ENCODE data around the gene BABAM2.
"Not testable (repeated sequence)": the region's sequence is repeated elsewhere in the genome, so short reads cannot be mapped to it uniquely, and the experiment has no call there.

BABAM2 gene

GRCh38 chr2:28333606-28334526, 443.3 kb downstream of the BABAM2 start:
- intact Hi-C loops (cut with DNase I) = no loop called here
- peak in 1 of 10 donors; percentile 82 for DNase-seq

DNA sequence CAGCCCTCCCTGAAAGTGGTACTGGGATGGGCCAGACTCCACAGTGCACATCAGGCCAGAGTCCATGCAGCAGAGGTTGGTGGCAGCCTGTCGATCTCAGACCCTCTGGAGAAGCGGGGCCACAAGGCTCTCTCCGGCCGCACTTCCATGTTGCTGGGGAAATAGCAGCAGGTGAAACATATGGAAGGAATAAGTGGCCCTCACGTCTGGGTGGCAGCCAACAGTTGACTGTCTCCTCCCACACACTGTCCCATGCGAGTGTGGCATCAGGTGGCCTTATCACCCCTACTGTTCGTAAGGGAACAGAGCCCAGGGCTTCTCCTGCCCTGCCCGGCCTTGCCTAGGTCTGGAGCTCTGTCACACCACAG, 444.0 kb downstream of the BABAM2 start:
- peak in 1 of 10 donors; percentile 55 for DNase-seq
- intact Hi-C loops (cut with DNase I) = no loop called here

GRCh38 chr2:28335265-28335664, 444.7 kb downstream of the BABAM2 start:
- intact Hi-C loops (cut with DNase I) = not testable (repeated sequence)
- peak in 1 of 10 donors; percentile 33 for DNase-seq

DNA sequence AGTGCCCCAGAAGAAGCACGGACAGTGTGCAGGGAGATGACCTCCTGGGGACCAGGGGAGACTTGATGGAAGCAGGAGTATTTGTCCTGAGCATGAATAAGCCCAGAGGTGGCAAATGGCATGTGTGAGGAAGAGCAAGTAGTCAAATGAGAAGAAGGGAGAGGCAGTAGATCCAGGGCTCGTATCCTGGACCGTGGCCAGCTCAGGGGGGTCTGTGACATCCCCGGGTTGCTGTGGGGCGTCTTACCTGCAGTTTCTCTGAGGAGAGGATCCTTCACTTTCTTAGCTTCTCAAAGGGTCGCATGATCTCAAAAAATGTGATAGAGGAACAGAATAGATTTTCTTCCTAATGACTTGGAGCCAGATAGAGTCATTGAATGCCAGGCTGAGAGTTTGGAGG, 445.1 kb downstream of the BABAM2 start:
- no peak for DNase-seq
- intact Hi-C loops (cut with DNase I) = no loop called here

GRCh38 chr2:28336264-28336980, 445.9 kb downstream of the BABAM2 start:
- DNase-seq = peak in 2 of 10 donors; percentile 32 to 52
- intact Hi-C loops (cut with DNase I) = no loop called here

DNA sequence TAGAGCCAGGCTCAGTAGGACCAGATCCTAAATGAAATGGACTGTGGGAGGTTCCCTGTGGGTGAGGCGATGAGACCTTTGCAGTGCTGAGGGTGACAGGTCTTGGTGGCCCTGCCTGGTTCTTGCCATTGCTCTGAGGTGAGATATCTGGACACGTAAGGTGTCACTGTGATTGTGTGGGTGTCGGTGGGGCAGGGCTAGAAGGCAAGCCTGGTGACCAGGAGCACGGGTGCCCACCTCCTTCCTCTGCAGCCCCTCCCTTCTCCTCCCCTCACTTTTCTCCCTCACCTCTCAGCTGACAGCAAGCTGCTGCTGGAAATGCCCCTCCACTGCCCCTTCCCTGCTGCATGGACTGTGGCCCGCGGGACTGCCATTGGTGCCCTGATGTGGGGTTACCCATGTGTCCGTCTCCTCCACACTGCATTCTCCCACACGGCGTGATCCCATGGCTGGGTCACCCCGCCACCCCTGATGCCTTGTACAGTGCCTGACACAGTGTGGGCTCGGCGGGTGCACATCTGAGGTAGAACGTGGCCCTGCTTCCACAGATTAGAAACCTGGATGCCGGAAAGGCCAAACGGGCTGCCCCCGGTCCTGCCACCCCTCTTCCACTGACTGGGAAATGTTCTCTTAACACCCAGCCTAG, 446.6 kb downstream of the BABAM2 start:
- intact Hi-C loops (cut with DNase I) = no loop called here
- DNase-seq = peak in 2 of 10 donors; percentile 67 to 69

DNA sequence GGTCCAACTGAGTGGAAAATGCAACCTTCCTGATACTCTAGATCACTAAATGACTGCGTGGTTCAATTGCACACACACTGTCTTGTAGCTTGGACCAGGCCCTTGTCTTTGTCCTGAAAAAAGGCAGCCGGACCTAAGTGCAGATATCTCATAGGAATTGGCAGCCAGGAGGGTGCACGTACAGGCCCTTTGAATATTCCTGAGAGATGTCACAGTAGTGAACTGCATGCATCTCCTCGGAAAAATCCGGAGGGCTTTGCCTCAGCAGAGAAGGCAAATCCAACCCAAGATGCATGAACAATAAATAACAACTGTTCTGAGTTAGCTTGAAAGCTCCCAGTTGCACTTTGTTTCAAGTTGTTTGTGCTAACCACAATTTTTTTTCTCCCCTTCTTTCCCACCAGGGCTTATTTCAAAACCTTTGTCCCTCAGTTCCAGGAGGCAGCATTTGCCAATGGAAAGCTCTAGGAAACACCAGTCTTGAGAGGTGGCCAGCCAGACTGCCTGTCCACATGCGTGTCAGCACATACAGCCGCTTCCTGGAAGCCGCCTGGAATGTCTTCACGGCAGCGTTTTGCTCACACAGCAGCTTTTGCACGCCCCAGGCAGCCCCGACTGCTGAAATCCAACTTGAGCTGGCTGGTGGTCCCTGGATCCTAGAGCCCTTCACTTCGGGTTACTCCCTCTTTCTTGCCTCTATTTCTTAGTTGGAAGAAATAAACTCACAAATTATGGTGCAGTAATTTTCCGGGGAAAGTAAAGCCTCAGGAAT, 447.7 kb downstream of the BABAM2 start:
- intact Hi-C loops (cut with DNase I) = no loop called here
- DNase-seq = peak in 2 of 10 donors; percentile 67 to 68

DNA sequence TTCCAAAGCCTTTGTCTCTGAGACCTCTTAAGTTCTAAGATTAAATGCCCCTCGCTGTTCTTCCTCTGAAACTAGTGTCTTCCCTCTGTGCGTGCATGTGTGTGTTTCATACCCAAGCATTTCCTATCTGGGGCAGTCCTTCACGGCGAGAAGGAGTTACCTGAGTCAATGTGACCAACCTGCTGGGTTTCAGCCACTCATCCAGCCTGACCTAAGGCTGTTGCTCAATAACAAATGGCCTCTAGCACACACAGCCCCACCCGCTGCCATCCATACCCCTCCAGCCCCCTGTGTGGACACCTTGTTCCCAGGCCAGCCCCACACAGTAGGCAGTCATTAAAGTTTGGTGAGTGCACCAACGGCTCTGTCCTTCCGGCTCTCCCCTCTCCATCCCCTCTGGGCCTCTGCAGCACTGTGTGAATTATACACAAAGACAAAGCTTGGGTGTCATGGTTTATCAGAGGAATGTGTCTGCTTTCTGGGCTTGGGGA, 448.3 kb downstream of the BABAM2 start:
- peak in 2 of 10 donors; percentile 13 to 51 for DNase-seq
- intact Hi-C loops (cut with DNase I) = no loop called here

GRCh38 chr2:28339516-28340175, 449.1 kb downstream of the BABAM2 start:
- intact Hi-C loops (cut with DNase I) = no loop called here
- DNase-seq = peak in 2 of 10 donors; percentile 65 to 81

DNA sequence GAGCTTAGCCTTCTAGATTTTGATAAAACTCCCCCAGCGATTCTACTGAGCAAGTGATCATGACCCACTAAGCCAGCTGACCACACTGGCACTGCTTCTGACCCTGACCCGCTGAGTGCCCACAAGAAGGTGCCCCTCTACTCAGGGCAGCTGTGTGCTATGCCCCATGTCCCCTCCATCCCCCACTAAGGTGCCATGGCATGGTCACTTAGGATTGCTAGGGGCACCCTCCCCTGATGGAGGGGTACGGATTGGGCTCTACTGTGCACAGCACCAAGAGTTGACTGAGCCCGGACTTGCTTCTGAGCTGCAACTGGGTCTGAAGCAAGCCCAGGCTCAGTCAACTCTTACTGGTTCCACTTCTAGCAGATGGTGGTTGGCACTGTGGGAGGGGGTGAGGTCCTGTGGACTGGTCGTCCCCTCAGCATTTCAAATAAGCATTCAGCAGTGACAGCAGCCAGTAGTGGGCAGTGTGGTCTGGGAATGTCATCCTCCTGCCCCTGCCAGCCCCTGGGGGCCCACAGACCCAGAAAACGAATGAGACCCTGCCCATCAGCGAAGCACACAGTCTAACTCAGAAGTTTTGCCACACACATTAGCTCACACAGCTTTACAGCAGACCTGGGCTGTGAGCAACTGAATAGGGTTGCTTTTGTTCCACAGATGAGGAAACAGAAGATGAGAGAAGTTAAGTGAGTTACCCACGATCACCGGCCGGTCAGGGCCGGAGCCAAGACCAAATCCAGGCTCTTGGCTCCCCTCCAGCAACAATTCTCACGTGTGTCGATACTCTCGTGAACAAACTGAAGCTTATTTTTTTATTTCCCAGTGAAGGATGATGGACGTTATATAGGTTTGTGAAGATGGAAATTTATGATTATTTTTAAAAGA, 450.0 kb downstream of the BABAM2 start:
- DNase-seq = peak in 2 of 10 donors; percentile 39 to 52

DNA sequence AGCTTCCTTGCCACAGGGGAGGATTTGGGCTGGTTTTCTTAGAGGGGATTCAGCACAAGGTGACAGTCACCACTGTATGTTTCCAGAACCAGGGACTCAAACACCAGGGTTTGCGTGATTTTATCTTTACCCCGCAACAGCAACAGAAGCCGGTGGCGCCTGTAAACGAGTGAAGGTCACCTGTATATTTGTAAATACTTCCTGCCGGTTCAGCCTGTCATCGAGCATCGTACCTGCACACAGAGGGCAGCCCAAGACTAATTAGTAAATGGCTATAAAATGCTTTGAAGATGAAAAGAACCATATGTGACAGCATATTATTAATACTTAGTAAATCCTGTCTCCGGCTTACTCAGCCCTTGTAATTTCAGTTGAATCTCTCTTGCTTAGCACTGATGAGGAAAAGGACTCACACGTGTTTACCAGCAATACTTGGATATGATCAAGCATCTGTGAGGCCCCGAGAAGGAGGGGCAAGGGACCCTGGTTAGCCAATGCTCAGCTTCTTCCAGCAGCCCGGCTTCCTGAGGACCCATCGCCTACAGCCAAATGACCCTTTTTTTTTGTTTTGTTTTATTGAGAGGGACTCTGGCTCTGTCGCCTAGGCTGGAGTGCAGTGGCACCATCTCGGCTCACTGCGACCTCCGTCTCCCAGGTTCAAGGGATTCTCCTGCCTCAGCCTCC, 450.8 kb downstream of the BABAM2 start:
- intact Hi-C loops (cut with DNase I) = no loop called here

More for the DNA sequence above, 450.0 kb downstream of the BABAM2 start:
- intact Hi-C loops (cut with DNase I) = no loop called here

GRCh38 chr2:28342081-28342967, 451.8 kb downstream of the BABAM2 start:
- DNase-seq = peak in 2 of 10 donors; percentile 68 to 75
- intact Hi-C loops (cut with DNase I) = no loop called here

More for the DNA sequence above, 450.8 kb downstream of the BABAM2 start:
- peak in 2 of 10 donors; percentile 30 to 35 for DNase-seq

GRCh38 chr2:28343184-28343942, 452.8 kb downstream of the BABAM2 start:
- intact Hi-C loops (cut with DNase I) = no loop called here

DNA sequence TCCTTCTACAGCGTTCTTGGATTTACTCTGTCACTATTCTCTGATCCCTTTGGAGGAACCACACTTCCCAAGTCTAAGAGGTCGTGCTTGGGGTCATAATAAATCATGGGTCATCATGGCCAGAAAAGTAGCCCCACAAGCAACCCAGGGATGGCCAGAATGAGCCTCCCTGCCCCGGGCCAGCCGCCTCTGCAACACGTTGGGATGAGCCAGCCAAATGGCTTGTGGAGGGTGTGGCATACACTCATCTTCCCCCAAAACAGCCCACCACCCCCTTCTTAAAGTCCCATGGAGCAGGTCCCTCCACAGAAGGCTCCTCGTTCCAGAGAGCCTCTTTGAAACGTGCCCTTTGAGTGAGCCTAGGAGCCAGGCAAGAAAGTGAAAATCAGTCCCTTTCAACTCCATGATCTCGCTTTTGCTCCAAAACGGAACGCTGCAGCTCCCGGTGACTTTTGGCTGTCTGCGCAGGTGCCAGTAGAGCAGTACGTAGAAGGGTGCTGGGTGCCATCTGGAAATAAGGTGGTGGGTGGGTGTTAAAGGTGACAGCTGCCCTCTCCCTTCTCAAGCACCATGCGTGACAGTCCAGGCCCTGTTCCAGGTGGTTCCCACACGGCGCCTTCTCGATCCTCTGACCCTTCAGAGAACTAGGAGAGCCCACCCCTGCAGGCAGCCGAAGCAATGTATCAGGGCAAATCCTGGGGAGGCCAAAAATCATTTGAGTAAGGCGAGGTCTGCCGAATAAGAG, 453.6 kb downstream of the BABAM2 start:
- peak in 1 of 10 donors; percentile 67 for DNase-seq
- intact Hi-C loops (cut with DNase I) = no loop called here

More at GRCh38 chr2:28343184-28343942, 452.8 kb downstream of the BABAM2 start:
- DNase-seq = peak in 1 of 10 donors; percentile 14

GRCh38 chr2:28344756-28345373, 454.3 kb downstream of the BABAM2 start:
- peak in 1 of 10 donors; percentile 82 for DNase-seq
- intact Hi-C loops (cut with DNase I) = no loop called here
